Hematopoietic multipotent progenitor cell treated with erythropoietin and hydrocortisone succinate and interleukin-3 and kit ligand, for 15 days (in vitro differentiated cells): Measurements from ENCODE around the gene ZBTB21.
"Not testable (repeated sequence)": the region's sequence is repeated elsewhere in the genome, so short reads cannot be mapped to it uniquely, and the experiment has no call there.

Experiments used
- DNase-seq: peaks from one replicate; pipeline ENCODE4 v3.0.0-alpha.2; 2015; ENCODE audit warnings: low spot score

The ZBTB21 gene

DNA sequence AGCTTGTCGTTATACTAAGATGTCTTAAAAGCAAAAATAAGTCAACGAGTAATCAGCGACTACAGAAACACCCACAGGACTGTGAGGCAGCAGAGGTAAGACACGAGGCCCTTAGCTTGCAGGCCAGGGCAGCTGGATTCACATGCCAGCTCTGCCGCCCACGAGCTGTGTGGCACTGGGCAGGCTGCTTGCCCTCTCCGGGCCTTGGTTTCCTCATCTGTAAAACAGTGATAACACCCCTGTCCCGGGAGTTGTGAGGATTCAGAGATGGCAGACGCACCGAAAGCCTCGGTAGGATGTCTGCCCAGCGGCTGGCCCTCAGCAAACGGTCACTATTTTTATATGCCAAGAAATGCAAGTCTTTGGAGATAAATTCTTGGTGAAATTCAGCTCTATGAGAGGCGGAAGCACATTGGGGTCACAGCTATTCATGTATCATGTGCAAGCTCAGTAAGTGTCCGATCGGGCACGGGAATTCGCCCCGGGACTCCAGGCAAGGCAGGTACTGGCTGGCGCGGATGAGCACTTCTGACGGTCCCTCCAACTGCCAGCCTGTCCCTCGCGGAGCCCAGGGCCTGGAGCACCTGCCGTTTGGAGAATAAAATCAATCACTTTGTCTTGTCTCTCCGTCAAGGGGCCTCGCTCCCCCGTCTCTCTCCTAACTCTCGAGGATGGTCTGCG lies 57.5 kb downstream of the ZBTB21 start:
- DNase-seq, result no peak

- DNase-seq, result no peak
Measured at GRCh38 chr21:41951876-41952567, 58.1 kb downstream of the ZBTB21 start.

DNA sequence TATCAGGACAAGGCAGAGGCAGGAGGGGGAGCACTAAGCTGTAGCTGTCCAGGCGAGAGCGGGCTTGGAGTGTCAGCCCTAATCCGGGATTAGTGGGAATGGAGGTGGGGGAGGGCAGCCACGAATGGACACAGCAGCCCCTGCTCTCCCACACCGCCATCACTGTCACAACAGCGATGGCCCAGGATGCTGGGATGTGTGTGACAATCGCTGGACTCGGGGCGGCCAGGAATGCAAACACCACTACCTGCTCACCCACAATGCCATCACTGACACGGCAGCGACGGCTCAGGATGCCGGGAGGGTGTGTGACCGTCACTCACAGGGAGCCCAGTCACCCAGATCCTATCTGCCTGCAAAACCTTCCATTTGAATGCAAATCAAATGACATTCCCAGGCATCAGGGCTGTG lies 59.2 kb downstream of the ZBTB21 start:
- no peak for DNase-seq

- not testable (repeated sequence) for DNase-seq
Measured at GRCh38 chr21:41949631-41950030, 60.5 kb downstream of the ZBTB21 start.

GRCh38 chr21:41948901-41949300 lies 61.3 kb downstream of the ZBTB21 start:
- DNase-seq, result no peak

DNA sequence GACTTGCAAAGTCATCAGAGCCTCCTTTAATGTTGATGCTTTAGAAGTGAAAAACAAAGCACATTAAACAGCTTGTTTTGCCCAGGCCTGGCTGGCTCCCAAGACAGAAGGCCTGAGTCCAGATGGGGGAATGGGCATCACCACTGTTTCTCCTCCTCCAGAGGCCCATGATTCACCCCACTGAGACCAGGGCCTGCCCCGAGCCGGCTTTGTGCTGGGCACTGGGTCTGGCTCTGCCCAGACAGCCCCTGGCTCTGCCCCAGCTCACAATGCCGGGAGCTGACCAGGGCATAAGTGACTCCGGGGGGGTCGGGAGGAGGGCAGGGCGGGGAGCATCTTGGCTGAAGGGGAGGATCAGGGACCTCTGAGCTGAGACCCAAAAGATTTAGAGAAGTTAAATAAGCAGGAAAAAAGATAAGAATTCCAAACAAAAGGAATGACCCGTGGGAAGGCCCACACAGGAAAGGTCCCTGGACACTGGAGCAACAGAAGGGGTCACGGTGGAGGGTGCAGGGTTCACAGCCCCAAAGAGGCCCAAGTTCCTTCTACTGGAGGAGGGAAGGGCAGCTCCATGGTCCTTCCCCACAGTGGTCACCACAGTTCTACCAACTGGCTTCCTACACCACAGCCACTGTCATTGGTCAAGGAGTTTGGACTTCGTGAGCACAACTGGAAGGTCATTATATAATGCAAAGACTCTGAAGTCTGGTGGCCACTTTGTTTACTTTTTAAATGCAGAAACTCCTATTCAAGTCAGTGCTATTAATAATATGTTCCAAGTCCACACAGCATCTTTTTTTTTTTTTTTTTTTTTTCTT lies 61.9 kb downstream of the ZBTB21 start:
- no peak for DNase-seq

DNA sequence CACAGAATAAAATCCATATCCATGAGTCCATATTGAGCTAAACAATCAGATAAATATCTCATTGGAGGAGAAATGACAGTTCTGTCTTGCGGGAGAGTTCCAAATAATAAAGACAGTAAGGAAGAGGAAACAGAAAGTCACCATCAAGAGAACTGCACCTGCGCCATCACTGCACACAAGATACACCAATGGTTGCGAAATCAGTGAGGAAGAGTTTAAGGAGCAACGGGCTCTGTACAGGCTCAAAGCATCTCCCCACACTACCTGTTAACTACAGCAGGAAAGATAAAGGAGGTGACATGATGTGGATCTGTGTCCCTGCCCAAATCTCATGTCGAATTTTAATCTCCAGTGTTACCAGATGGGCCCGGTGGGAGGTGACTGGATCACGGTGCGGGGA lies 64.2 kb downstream of the ZBTB21 start:
- no peak for DNase-seq

GRCh38 chr21:41943851-41944250 lies 66.3 kb downstream of the ZBTB21 start:
- no peak for DNase-seq

- DNase-seq, result no peak
Measured at GRCh38 chr21:41942457-41942856, 67.7 kb downstream of the ZBTB21 start.

GRCh38 chr21:41941941-41942340 lies 68.2 kb downstream of the ZBTB21 start:
- DNase-seq, result no peak

DNA sequence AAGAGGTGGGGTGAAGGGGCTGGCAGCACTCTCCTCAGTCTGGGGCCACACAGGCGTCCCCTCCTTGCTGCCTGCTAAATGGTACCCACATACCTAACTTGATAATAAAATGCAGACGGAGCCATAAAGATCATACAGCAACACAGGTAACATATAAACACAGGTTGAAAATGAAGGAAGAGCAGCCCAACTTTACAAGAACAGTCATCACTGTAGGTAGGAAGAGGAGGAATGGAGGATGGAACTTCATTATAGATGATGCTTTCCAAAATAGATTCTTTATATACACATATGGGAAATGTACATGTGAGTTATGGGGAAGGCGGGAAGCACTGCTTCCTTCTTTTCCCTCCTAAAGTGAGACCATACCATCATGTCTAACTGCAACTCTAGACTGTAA lies 69.7 kb downstream of the ZBTB21 start:
- DNase-seq, result no peak

GRCh38 chr21:41939391-41939790 lies 70.8 kb downstream of the ZBTB21 start:
- no peak for DNase-seq
